SK-N-SH treated with all-trans-retinoic acid at 6 μM for 48 hours (cell line): Measurements from ENCODE around the gene EXTL1.

Experiments
- ATAC-seq: fragments of 200-7000 bp; cut with Tn5 transposase; 3 replicates; pipeline ENCODE4 v1.9.1; 2020; ENCODE audit warnings: mild to moderate bottlenecking, moderate library complexity
- BACH2 ChIP-seq: fragments of 250-450 bp; sonication (Bioruptor Pico); IDR thresholded peaks from 2 replicates; pipeline ENCODE4 v1.9.0; 2021; ENCODE audit warnings: mild to moderate bottlenecking, borderline replicate concordance
- CREB5 ChIP-seq: fragments of 250-450 bp; sonication (Bioruptor Pico); IDR thresholded peaks from 2 replicates; pipeline ENCODE4 v1.5.1; 2020; ENCODE audit warnings: low read depth, mild to moderate bottlenecking, moderate library complexity
- CSRNP3 ChIP-seq: fragments of 250-450 bp; sonication (Bioruptor Pico); IDR thresholded peaks from 2 replicates; pipeline ENCODE4 v1.5.1; 2021; ENCODE audit warnings: mild to moderate bottlenecking, moderate library complexity
- ISL1 ChIP-seq: fragments of 250-450 bp; sonication (Bioruptor Pico); IDR thresholded peaks from 2 replicates; pipeline ENCODE4 v2.1.2; 2022; ENCODE audit warnings: mild to moderate bottlenecking, moderate library complexity
- OSR1 ChIP-seq: fragments of 250-450 bp; sonication (Bioruptor Pico); IDR thresholded peaks from 2 replicates; pipeline ENCODE4 v1.8.0; 2022; ENCODE audit warnings: moderate library complexity, mild to moderate bottlenecking, inconsistent platforms
- PATZ1 ChIP-seq: fragments of 250-450 bp; sonication (Bioruptor Pico); IDR thresholded peaks from 2 replicates; pipeline ENCODE4 v1.8.0; 2020; ENCODE audit warnings: mild to moderate bottlenecking, moderate library complexity, borderline replicate concordance
- POU6F1 ChIP-seq: fragments of 250-450 bp; sonication (Bioruptor Pico); IDR thresholded peaks from 2 replicates; pipeline ENCODE4 v1.8.0; 2021; ENCODE audit warnings: low read depth, mild to moderate bottlenecking, moderate library complexity, borderline replicate concordance
- RARB ChIP-seq: fragments of 250-450 bp; sonication (Bioruptor Pico); IDR thresholded peaks from 2 replicates; pipeline ENCODE4 v1.8.0; 2021; ENCODE audit warnings: mild to moderate bottlenecking, moderate library complexity
- SNAI2 ChIP-seq: fragments of 250-450 bp; sonication (Bioruptor Pico); IDR thresholded peaks from 2 replicates; pipeline ENCODE4 v1.5.0; 2020; ENCODE audit warnings: mild to moderate bottlenecking, moderate library complexity
- TCF4 ChIP-seq: fragments of 250-450 bp; sonication (Bioruptor Pico); IDR thresholded peaks from 2 replicates; pipeline ENCODE4 v1.8.0; 2021; ENCODE audit warnings: mild to moderate bottlenecking, moderate library complexity, borderline replicate concordance
- TOX ChIP-seq: fragments of 250-450 bp; sonication (Bioruptor Pico); IDR thresholded peaks from 2 replicates; pipeline ENCODE4 v1.8.0; 2021; ENCODE audit warnings: mild to moderate bottlenecking, moderate library complexity, borderline replicate concordance
- TSHZ2 ChIP-seq: fragments of 250-450 bp; sonication (Bioruptor Pico); IDR thresholded peaks from 2 replicates; pipeline ENCODE4 v1.5.0; 2020; ENCODE audit warnings: mild to moderate bottlenecking, moderate library complexity
- ZC3H10 ChIP-seq: fragments of 250-450 bp; sonication (Bioruptor Pico); IDR thresholded peaks from 2 replicates; pipeline ENCODE4 v1.5.1; 2021; ENCODE audit warnings: mild to moderate bottlenecking, moderate library complexity
- ZFP3 ChIP-seq: fragments of 250-450 bp; sonication (Bioruptor Pico); IDR thresholded peaks from 2 replicates; pipeline ENCODE4 v1.5.0; 2020; ENCODE audit warnings: mild to moderate bottlenecking, moderate library complexity
- ZFP30 ChIP-seq: fragments of 450-650 bp; formaldehyde crosslinking; IDR thresholded peaks from 2 replicates; pipeline ENCODE4 v1.5.0; 2022; ENCODE audit warnings: mild to moderate bottlenecking, moderate library complexity
- ZNF565 ChIP-seq: fragments of 450-650 bp; formaldehyde crosslinking; conservative IDR thresholded peaks from 2 replicates; pipeline ENCODE4 v1.5.0; 2020; ENCODE audit warnings: low read depth, mild to moderate bottlenecking, moderate library complexity
- ZNF70 ChIP-seq: fragments of 450-650 bp; formaldehyde crosslinking; IDR thresholded peaks from 2 replicates; pipeline ENCODE4 v1.5.0; 2020; ENCODE audit warnings: mild to moderate bottlenecking, moderate library complexity
- ZNF8 ChIP-seq: fragments of 450-650 bp; formaldehyde crosslinking; IDR thresholded peaks from 2 replicates; pipeline ENCODE4 v1.5.0; 2020; ENCODE audit warnings: mild to moderate bottlenecking, moderate library complexity

Gene EXTL1

GRCh38 chr1:26028490-26028980, 7.0 kb downstream of the EXTL1 start:
- ATAC-seq = no peak
- TF ChIP-seq ZC3H10 (CRISPR knock-in tag) = no peak
- TF ChIP-seq POU6F1 = no peak
- no peak for TF ChIP-seq ZFP3
- no peak for TF ChIP-seq TCF4 (CRISPR knock-in tag)
- TF ChIP-seq ZFP30 (CRISPR knock-in tag) = no peak
- no peak for TF ChIP-seq ZNF565
- TF ChIP-seq BACH2 (CRISPR knock-in tag) = no peak
- no peak for TF ChIP-seq OSR1 (CRISPR knock-in tag)
- no peak for TF ChIP-seq CSRNP3 (CRISPR knock-in tag)
- TF ChIP-seq CREB5 = no peak
- no peak for TF ChIP-seq TSHZ2 (CRISPR knock-in tag)
- no peak for TF ChIP-seq ISL1
- TF ChIP-seq ZNF8 (CRISPR knock-in tag) = no peak
- no peak for TF ChIP-seq PATZ1
- TF ChIP-seq ZNF70 (CRISPR knock-in tag) = no peak

GRCh38 chr1:26029054-26029863, 7.7 kb downstream of the EXTL1 start:
- no peak for TF ChIP-seq ZNF565
- no peak for TF ChIP-seq OSR1 (CRISPR knock-in tag)
- TF ChIP-seq PATZ1 = no peak
- TF ChIP-seq, all 23 proteins: peak for 0
- no peak for ATAC-seq

- ATAC-seq = no peak
- TF ChIP-seq OSR1 (CRISPR knock-in tag) = no peak
- TF ChIP-seq ZFP30 (CRISPR knock-in tag) = no peak
- TF ChIP-seq SNAI2 = no peak
- no peak for TF ChIP-seq ZNF70 (CRISPR knock-in tag)
- no peak for TF ChIP-seq ZFP3
- TF ChIP-seq TOX (CRISPR knock-in tag) = no peak
- no peak for TF ChIP-seq RARB
- TF ChIP-seq ZNF565 = no peak
- no peak for TF ChIP-seq ISL1
- TF ChIP-seq TSHZ2 (CRISPR knock-in tag) = no peak
- no peak for TF ChIP-seq CREB5
Observed at GRCh38 chr1:26029864-26030481, 8.4 kb downstream of the EXTL1 start.
